ENCODE results near the gene ATP6V1E1.

Gene ATP6V1E1

GRCh38 chr22:17542452-17542851 lies 86.1 kb downstream of the ATP6V1E1 start:
- no peak for DNase-seq (ENCODE audit: low read depth in 2 of 2)
